Measurements from ENCODE around the gene KANSL2. TPM values are rescaled to one million over a fixed set of nuclear protein-coding genes. Genes with fewer than 3 reads are reported as not detected.
A peak's percentile ranks its signal among the peaks of the same experiment; 100 is the strongest.
"Not testable (repeated sequence)": the region's sequence is repeated elsewhere in the genome, so short reads cannot be mapped to it uniquely, and the experiment has no call there.

The KANSL2 gene
- total RNA-seq, 1 experiment from 2014 or later = 59.7 TPM

DNA sequence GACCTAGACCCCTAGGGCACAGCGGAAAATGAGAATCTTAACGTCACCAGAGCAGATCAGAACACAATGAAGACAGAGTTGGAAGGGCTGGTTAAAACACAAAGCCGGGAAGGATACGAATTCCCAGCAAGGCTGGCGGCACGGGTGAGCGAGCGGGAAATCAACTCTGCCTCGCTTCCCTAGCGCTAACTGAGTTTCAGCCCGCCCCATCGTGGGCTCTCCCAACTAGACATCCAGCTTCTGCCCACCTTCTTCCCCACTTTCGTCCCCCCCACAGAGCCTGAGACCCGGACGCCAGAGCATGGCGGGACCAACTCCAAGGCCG, 34.1 kb upstream of the KANSL2 start:
- H3K4me1 Mint-ChIP-seq (ENCODE audit: low read depth, unreplicated experiment) = no peaks in the 10 kb centered on the region
- peaks cover 53% of the 10 kb centered on the region for H3K36me3 Mint-ChIP-seq (ENCODE audit: insufficient read depth, unreplicated experiment)
- CTCF ChIA-PET = interaction anchor here (0.5 kb wide), 1 partner anchor 78 kb away, joined by 3 read pairs; no protein-coding TSS in a partner anchor
- peak overlapping the region; percentile 88 for H3K4me3 Mint-ChIP-seq (ENCODE audit: unreplicated experiment)
- TSS peak; percentile 69 for BruUV-seq (replicated peaks)
- Histone ChIP-seq H3K9me3 (0 out of 2 replicates have a peak, but pooled peaks cover 12% of the 10 kb centered on the region), H3K4me3 (ENCODE audit: low read depth, low read length) (peak overlapping the region; percentile 66), H3K4me1 (peaks cover 10% of the 10 kb centered on the region; the same call in 1 of the 2 replicates), H3K27me3 (replicated peaks; ENCODE audit: control insufficient read depth, insufficient read depth, low read length) (no peaks in the 10 kb centered on the region), H3K36me3 (ENCODE audit: control insufficient read depth, insufficient read depth, low read length) (peaks cover 2% of the 10 kb centered on the region)
- intact Hi-C loops (cut with micrococcal nuclease; ENCODE audit: unreplicated experiment) = loop anchor here (1.0 to 10.0 kb wide), 3 partner anchors 34 to 549 kb away; partner anchors contain the start of genes KANSL2 and TUBA1C
- TF ChIP-seq CTCF (IDR thresholded peaks at IDR 0.05; ENCODE audit: insufficient read depth in 1 of 2, low read depth in 1 of 2, low read length in 1 of 2, severe bottlenecking in 1 of 2, unreplicated experiment in 1 of 2) = no peak
- DNase-seq = peak in 1 of 2 experiments; percentile 12
- H3K27me3 Mint-ChIP-seq (ENCODE audit: insufficient read depth, unreplicated experiment) = no peaks in the 10 kb centered on the region
- H3K9me3 Mint-ChIP-seq (ENCODE audit: unreplicated experiment) = peaks cover 21% of the 10 kb centered on the region
- peak overlapping the region; percentile 98 for H3K27ac Mint-ChIP-seq (ENCODE audit: unreplicated experiment)
- POLR2A ChIA-PET = no interaction called here

DNA sequence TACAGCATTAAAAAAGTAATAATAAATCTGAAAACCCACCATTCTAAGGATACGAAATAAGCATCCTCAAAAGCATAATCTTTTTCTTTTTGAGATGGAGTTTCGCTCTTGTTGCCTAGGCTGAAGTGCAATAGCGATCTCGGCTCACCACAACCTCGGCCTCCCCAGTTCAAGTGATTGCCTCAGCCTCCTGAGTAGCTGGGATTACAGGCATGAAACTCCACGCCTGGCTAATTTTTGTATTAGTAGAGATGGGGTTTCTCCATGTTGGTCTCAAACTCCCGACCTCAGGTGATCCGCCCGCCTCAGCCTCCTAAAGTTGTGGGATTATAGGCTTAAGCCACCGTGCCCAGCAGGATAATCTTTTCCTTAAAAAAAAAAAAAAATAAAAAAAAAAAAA, 30.2 kb upstream of the KANSL2 start:
- Histone ChIP-seq H3K4me3 (ENCODE audit: low read depth, low read length) (no peak overlapping the region), H3K36me3 (ENCODE audit: control insufficient read depth, insufficient read depth, low read length) (peaks cover 2% of the 10 kb centered on the region), H3K9me3 (no peaks in the 10 kb centered on the region), H3K27me3 (replicated peaks; ENCODE audit: control insufficient read depth, insufficient read depth, low read length) (no peaks in the 10 kb centered on the region), H3K4me1 (peaks cover 10% of the 10 kb centered on the region; the same call in 1 of the 2 replicates)
- BruUV-seq (replicated peaks) = no TSS peak
- no peaks in the 10 kb centered on the region for H3K9me3 Mint-ChIP-seq (ENCODE audit: unreplicated experiment)
- no peaks in the 10 kb centered on the region for H3K4me1 Mint-ChIP-seq (ENCODE audit: low read depth, unreplicated experiment)
- H3K27ac Mint-ChIP-seq (ENCODE audit: unreplicated experiment) = no peak overlapping the region
- no peak for DNase-seq
- TF ChIP-seq CTCF (IDR thresholded peaks at IDR 0.05; ENCODE audit: insufficient read depth in 1 of 2, low read depth in 1 of 2, low read length in 1 of 2, severe bottlenecking in 1 of 2, unreplicated experiment in 1 of 2) = no peak
- intact Hi-C loops (cut with micrococcal nuclease; ENCODE audit: unreplicated experiment) = loop anchor here (10.0 kb wide), 1 partner anchor 553 kb away; the partner anchor contains the start of gene TUBA1C
- ChIA-PET CTCF (no interaction called here), POLR2A (no interaction called here)
- peaks cover 72% of the 10 kb centered on the region for H3K36me3 Mint-ChIP-seq (ENCODE audit: insufficient read depth, unreplicated experiment)
- H3K27me3 Mint-ChIP-seq (ENCODE audit: insufficient read depth, unreplicated experiment) = no peaks in the 10 kb centered on the region
- no peak overlapping the region for H3K4me3 Mint-ChIP-seq (ENCODE audit: unreplicated experiment)

- intact Hi-C loops (cut with micrococcal nuclease; ENCODE audit: unreplicated experiment); H3K4me1 ChIP-seq; DNase-seq; H3K9me3 ChIP-seq; H3K27me3 ChIP-seq (replicated peaks; ENCODE audit: control insufficient read depth, insufficient read depth, low read length); H3K9me3 Mint-ChIP-seq (ENCODE audit: unreplicated experiment); POLR2A ChIA-PET; H3K27ac Mint-ChIP-seq (ENCODE audit: unreplicated experiment); H3K4me3 Mint-ChIP-seq (ENCODE audit: unreplicated experiment); CTCF ChIA-PET; H3K27me3 Mint-ChIP-seq (ENCODE audit: insufficient read depth, unreplicated experiment); BruUV-seq (replicated peaks); H3K4me1 Mint-ChIP-seq (ENCODE audit: low read depth, unreplicated experiment); H3K4me3 ChIP-seq (ENCODE audit: low read depth, low read length): not testable (repeated sequence)
- H3K36me3 ChIP-seq (ENCODE audit: control insufficient read depth, insufficient read depth, low read length) = peaks cover 11% of the 10 kb centered on the region
- peaks cover 99% of the 10 kb centered on the region for H3K36me3 Mint-ChIP-seq (ENCODE audit: insufficient read depth, unreplicated experiment)
Observed at GRCh38 chr12:48698822-48699221, 16.8 kb upstream of the KANSL2 start.

DNA sequence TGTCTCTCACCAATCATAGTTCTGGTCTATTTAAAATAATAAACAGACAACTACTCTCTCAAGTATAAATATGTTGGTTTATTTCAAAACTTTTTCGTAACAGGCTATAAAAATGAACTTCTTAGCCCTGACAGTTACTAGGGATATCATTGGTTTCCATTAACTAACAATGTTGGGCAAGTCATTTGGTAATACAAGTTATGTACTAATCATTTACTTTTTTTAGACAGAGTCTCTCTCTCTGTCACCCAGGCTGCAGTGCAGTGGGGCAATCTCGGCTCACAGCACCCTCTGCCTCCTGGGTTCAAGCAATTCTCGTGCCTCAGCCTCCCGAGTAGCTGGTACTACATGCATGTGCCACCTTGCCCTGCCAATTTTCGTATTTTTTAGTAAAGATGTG, 14.6 kb upstream of the KANSL2 start:
- POLR2A ChIA-PET = no interaction called here
- peaks cover 99% of the 10 kb centered on the region for H3K36me3 Mint-ChIP-seq (ENCODE audit: insufficient read depth, unreplicated experiment)
- no peaks in the 10 kb centered on the region for H3K9me3 ChIP-seq
- H3K27ac Mint-ChIP-seq (ENCODE audit: unreplicated experiment) = no peak overlapping the region
- intact Hi-C loops (cut with micrococcal nuclease; ENCODE audit: unreplicated experiment) = no loop called here
- H3K4me1 ChIP-seq = no peaks in the 10 kb centered on the region
- no peak overlapping the region for H3K4me3 Mint-ChIP-seq (ENCODE audit: unreplicated experiment)
- H3K4me3 ChIP-seq (ENCODE audit: low read depth, low read length) = no peak overlapping the region
- peaks cover 11% of the 10 kb centered on the region for H3K36me3 ChIP-seq (ENCODE audit: control insufficient read depth, insufficient read depth, low read length)
- CTCF ChIA-PET = no interaction called here
- no TSS peak for BruUV-seq (replicated peaks)
- no peaks in the 10 kb centered on the region for H3K27me3 Mint-ChIP-seq (ENCODE audit: insufficient read depth, unreplicated experiment)
- no peaks in the 10 kb centered on the region for H3K9me3 Mint-ChIP-seq (ENCODE audit: unreplicated experiment)
- no peaks in the 10 kb centered on the region for H3K4me1 Mint-ChIP-seq (ENCODE audit: low read depth, unreplicated experiment)
- no peak for TF ChIP-seq CTCF (IDR thresholded peaks at IDR 0.05; ENCODE audit: insufficient read depth in 1 of 2, low read depth in 1 of 2, low read length in 1 of 2, severe bottlenecking in 1 of 2, unreplicated experiment in 1 of 2)
- H3K27me3 ChIP-seq (replicated peaks; ENCODE audit: control insufficient read depth, insufficient read depth, low read length) = no peaks in the 10 kb centered on the region
- DNase-seq = no peak
